ENCODE measurements around the gene PRDX2. TPM values are rescaled to one million over a fixed set of nuclear protein-coding genes. Genes with fewer than 3 reads are reported as not detected.

The PRDX2 gene
- total and polyA plus RNA-seq, 2 experiments from 2014 or later: 497 to 581 TPM

DNA sequence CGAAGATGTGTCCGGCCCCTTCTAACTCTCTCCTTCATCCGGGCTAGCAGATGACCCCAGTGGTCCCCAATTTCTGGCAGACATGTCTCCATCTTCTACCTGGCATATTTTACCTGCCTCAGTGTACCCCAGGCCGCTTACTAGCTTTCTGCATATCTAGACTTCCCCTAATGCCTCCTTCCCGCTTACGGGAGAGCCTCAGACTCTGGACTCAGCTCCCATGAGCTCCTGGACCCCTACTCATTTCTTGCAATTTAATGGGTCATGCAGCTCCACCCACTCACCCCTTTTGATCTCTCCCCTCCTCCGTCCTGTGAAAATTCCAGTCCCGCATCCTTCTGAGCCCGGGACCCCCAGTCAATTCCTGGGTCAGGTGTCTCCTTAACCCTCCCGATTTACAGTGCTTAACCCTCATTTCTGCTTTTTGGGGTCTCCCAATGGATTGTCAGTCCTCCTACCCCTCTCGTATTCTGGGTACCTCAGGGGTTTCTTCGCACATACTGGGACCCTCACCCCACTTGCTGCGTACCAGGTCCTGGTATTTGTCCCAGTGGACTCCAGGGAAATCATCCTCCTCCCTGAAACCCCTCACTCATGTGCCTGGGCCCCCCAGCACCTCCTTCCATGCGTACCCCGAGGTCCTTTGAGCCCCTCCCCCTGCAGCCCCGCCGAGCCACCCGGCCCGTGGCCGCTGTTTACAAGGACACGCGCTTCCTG, 10.8 kb downstream of the PRDX2 start:
- H2AFZ ChIP-seq: no peak overlapping the region
- H3K4me2 ChIP-seq: peak overlapping the region; percentile 84
- DNase-seq (ENCODE audit: low spot score): no peak
- H3K27ac ChIP-seq: peak overlapping the region; percentile 99
- H3K9me2 ChIP-seq (replicated peaks; ENCODE audit: insufficient read depth): no peaks in the 10 kb centered on the region
- H3K79me2 ChIP-seq: peaks cover 18% of the 10 kb centered on the region
- peak overlapping the region; percentile 0 for H3K4me3 ChIP-seq
- TF ChIP-seq, protein P1, sequence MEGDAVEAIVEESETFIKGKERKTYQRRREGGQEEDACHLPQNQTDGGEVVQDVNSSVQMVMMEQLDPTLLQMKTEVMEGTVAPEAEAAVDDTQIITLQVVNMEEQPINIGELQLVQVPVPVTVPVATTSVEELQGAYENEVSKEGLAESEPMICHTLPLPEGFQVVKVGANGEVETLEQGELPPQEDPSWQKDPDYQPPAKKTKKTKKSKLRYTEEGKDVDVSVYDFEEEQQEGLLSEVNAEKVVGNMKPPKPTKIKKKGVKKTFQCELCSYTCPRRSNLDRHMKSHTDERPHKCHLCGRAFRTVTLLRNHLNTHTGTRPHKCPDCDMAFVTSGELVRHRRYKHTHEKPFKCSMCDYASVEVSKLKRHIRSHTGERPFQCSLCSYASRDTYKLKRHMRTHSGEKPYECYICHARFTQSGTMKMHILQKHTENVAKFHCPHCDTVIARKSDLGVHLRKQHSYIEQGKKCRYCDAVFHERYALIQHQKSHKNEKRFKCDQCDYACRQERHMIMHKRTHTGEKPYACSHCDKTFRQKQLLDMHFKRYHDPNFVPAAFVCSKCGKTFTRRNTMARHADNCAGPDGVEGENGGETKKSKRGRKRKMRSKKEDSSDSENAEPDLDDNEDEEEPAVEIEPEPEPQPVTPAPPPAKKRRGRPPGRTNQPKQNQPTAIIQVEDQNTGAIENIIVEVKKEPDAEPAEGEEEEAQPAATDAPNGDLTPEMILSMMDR (IDR thresholded peaks at IDR 0.05; ENCODE audit: poor library complexity): no peak
- no peak for TF ChIP-seq EZH2 (IDR thresholded peaks at IDR 0.05; ENCODE audit: borderline replicate concordance)
- no peak for TF ChIP-seq EZH2phosphoT487 (IDR thresholded peaks at IDR 0.05; ENCODE audit: low read depth, severe bottlenecking, unreplicated experiment)
- H3K27me3 ChIP-seq: no peaks in the 10 kb centered on the region
- peaks cover 42% of the 10 kb centered on the region for H3K4me1 ChIP-seq (ENCODE audit: insufficient read depth)
- WGBS (ENCODE audit: low lambda C conversion rate, missing lambda C conversion rate): 12% methylated on average over 18 of the region's 22 CpGs
- peaks cover 10% of the 10 kb centered on the region for H4K20me1 ChIP-seq (ENCODE audit: insufficient read depth, poor library complexity, severe bottlenecking)
- no peaks in the 10 kb centered on the region for H3K36me3 ChIP-seq (replicated peaks; ENCODE audit: insufficient read depth, low read depth)
- no peaks in the 10 kb centered on the region for H3K9me3 ChIP-seq (ENCODE audit: low read depth)

DNA sequence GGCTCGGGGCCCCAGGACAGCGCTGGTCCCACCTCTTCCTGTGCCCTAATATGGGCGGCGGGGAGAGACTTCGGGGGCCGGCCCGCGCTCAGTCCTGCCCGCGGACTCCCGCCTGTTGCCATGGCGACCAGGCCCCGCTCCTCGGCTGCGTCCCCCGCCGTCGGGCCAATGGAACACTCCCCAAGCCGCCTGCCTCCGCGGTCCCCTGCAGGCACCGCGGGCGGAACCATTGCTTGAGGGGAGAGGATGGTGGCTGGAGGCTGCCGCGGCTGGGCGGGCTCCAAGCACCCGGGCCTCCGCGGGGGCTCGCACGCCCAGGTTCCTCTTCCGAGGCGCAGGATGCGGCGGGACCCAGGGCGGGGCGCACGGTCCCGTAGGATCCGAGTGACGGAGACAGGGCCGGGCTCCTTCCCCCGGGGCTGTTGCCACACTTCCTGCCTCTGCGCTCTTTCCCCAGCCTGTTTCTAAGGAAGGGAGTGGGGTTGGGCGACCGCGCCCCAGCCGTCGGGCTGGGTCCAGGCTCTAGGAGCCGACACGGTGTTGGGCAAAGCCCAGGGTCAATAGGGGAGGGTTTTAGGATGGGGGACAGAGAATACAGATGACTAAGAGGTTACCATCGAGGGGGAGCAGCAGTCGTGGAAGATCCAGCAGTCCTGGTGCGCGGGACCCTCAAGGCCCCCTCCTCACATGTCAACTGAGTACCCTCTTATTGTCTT, 11.5 kb downstream of the PRDX2 start:
- peak overlapping the region; percentile 84 for H3K4me2 ChIP-seq
- peaks cover 10% of the 10 kb centered on the region for H4K20me1 ChIP-seq (ENCODE audit: insufficient read depth, poor library complexity, severe bottlenecking)
- H3K4me1 ChIP-seq (ENCODE audit: insufficient read depth): peaks cover 47% of the 10 kb centered on the region
- H2AFZ ChIP-seq: no peak overlapping the region
- peaks cover 18% of the 10 kb centered on the region for H3K79me2 ChIP-seq
- H3K9me2 ChIP-seq (replicated peaks; ENCODE audit: insufficient read depth): no peaks in the 10 kb centered on the region
- peak overlapping the region; percentile 99 for H3K27ac ChIP-seq
- TF ChIP-seq EZH2phosphoT487 (IDR thresholded peaks at IDR 0.05; ENCODE audit: low read depth, severe bottlenecking, unreplicated experiment) (no peak), EZH2 (IDR thresholded peaks at IDR 0.05; ENCODE audit: borderline replicate concordance) (no peak)
- TF ChIP-seq, protein P1 (IDR thresholded peaks at IDR 0.05; ENCODE audit: poor library complexity): no peak
- WGBS (ENCODE audit: low lambda C conversion rate, missing lambda C conversion rate): under 1% methylated on average over 42 of the region's 56 CpGs
- H3K9me3 ChIP-seq (ENCODE audit: low read depth): no peaks in the 10 kb centered on the region
- H3K36me3 ChIP-seq (replicated peaks; ENCODE audit: insufficient read depth, low read depth): no peaks in the 10 kb centered on the region
- peak; percentile 98 for DNase-seq (ENCODE audit: low spot score)
- H3K4me3 ChIP-seq: peak overlapping the region; percentile 0
- no peaks in the 10 kb centered on the region for H3K27me3 ChIP-seq

DNA sequence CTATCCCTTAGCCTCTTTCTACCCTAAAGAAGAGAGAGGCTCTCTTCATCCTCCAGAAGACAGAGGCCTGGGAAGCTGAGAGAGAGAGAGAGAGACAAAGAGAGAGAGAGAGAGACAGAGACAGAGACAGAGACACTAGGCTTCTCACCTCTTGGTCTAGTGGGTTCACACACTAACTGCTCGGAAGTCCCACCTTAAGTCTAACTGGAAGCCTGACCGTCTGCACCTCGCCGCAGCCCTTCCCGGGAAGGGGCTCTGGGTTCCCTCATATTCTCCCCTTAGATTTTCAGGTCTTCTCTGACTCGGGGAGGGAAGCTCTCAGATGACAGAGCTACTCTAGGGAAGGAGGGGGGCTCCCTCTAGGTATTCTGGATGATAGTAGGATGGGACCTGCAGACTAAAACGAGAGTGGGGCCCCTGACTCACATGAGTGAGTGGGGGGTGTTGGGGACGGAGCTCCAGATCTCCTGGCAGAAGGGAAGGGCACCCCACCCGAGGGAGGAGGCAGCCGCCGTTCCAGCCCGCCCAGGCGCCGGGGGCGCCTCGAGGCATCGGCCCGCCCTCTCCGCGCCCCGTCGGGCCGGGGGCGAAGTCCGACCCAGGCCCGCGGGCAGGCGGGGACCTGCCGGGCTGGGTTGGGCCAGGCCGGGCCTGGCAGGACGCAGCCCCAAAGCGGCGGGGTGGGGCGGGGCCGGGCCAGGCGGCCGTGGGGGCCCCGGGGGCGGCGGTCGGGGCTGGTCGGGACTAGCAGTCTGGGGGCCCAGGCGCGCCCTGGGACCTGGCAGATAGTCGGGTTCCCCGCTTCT, 12.3 kb downstream of the PRDX2 start:
- no peak overlapping the region for H2AFZ ChIP-seq
- peaks cover 18% of the 10 kb centered on the region for H3K79me2 ChIP-seq
- DNase-seq (ENCODE audit: low spot score): no peak
- no peaks in the 10 kb centered on the region for H3K9me3 ChIP-seq (ENCODE audit: low read depth)
- H3K4me3 ChIP-seq: no peak overlapping the region
- H3K4me1 ChIP-seq (ENCODE audit: insufficient read depth): peaks cover 55% of the 10 kb centered on the region
- H3K27me3 ChIP-seq: no peaks in the 10 kb centered on the region
- peak overlapping the region; percentile 99 for H3K27ac ChIP-seq
- H3K36me3 ChIP-seq (replicated peaks; ENCODE audit: insufficient read depth, low read depth): no peaks in the 10 kb centered on the region
- peak overlapping the region; percentile 84 for H3K4me2 ChIP-seq
- peaks cover 10% of the 10 kb centered on the region for H4K20me1 ChIP-seq (ENCODE audit: insufficient read depth, poor library complexity, severe bottlenecking)
- 12% methylated on average over 18 of the region's 46 CpGs for WGBS (ENCODE audit: low lambda C conversion rate, missing lambda C conversion rate)
- TF ChIP-seq EZH2phosphoT487 (IDR thresholded peaks at IDR 0.05; ENCODE audit: low read depth, severe bottlenecking, unreplicated experiment) (no peak), EZH2 (IDR thresholded peaks at IDR 0.05; ENCODE audit: borderline replicate concordance) (no peak)
- TF ChIP-seq, protein P1 (IDR thresholded peaks at IDR 0.05; ENCODE audit: poor library complexity): no peak
- no peaks in the 10 kb centered on the region for H3K9me2 ChIP-seq (replicated peaks; ENCODE audit: insufficient read depth)

Data from hepatocyte (in vitro differentiated cells).